ENCODE data around the gene PTPRU.

DNA sequence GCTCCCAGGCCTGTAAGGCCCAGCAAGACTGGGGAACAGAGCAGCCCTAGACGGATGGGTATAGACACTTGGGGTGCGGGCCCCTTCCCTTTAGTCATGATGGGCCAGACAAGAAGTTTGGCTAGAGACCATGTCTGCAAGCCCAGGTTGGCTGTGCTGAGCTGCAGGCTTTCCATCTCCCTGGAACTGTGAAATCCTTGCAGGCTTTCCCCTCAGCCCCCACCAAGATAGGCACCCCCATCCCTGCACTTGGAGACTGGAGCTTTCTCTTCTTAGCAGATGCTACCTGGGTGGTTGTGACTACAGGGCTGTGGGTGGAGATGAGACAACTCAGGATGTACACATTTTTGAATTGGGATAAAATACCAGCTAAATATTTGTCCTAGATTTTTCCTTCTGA is 110.3 kb downstream of the PTPRU start:
- TF ChIP-seq POLR2AphosphoS5 (IDR thresholded peaks at IDR 0.05; ENCODE audit: borderline replicate concordance, low read depth, low read length) (no peak), EZH2 (IDR thresholded peaks at IDR 0.05) (no peak), FOXP2 (optimal IDR thresholded peaks at IDR 0.05; ENCODE audit: control extremely low read depth, extremely low read length, insufficient read depth) (no peak)

All from SK-N-MC (cell line).